ENCODE data around the gene ZMAT5. TPM values are rescaled to one million over a fixed set of nuclear protein-coding genes. Genes with fewer than 3 reads are reported as not detected.

Gene ZMAT5
- polyA plus RNA-seq, 3 donors: 27.1 to 79.4 (median 59.3) TPM

DNA sequence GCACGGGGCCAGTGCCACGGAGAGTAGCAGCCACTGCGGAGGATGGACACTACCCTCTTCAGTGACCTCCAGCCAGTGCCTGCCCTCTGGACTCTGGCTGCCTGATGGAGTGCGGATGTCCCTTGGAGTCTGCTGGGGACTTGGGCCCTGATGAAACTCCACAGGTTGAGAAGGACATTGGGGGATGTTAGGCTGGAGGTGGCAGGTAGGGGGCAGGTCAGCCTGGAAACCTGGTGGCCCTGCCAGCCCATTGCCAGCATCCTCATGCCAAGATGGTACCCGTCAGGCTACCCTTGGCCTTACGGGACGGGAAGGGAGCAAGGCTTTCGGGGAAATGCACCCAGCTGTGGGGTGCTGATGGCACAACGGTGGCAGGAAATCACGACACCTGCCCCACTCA, 43.0 kb downstream of the ZMAT5 start:
- no peaks in the 10 kb centered on the region for H3K36me3 ChIP-seq (replicated peaks in 1 of 2; ENCODE audit: control insufficient read depth in 1 of 2, insufficient read depth in 2 of 2, low read length in 2 of 2)
- no peaks in the 10 kb centered on the region for H3K79me2 ChIP-seq (ENCODE audit: insufficient read depth, low read length)
- DNase-seq: no peak
- no peak overlapping the region for H3K4me2 ChIP-seq (replicated peaks; ENCODE audit: extremely low read depth, low read length, poor library complexity, severe bottlenecking)
- no peaks in the 10 kb centered on the region for H3K36me3 Mint-ChIP-seq
- H3K4me3 Mint-ChIP-seq: no peak overlapping the region
- H3K9ac ChIP-seq (ENCODE audit: insufficient read depth, low read length, poor library complexity, severe bottlenecking): no peak overlapping the region
- WGBS (ENCODE audit: insufficient coverage): 89% methylated on average over 10 of the region's 10 CpGs
- intact Hi-C loops (cut with micrococcal nuclease): no loop called here
- peaks cover 2% of the 10 kb centered on the region for H3K4me1 Mint-ChIP-seq
- H3K27me3 Mint-ChIP-seq (ENCODE audit: low read depth in 3 of 3): peaks cover 27 to 51% (median 32%) of the 10 kb centered on the region in 3 donors
- peaks cover 0 to 5% of the 10 kb centered on the region in 2 donors for H3K9me3 ChIP-seq (replicated peaks in 1 of 2; ENCODE audit: control insufficient read depth in 1 of 2, insufficient read depth in 1 of 2, low read length in 2 of 2)
- H3K27ac ChIP-seq (ENCODE audit: low read depth in 1 of 2, low read length in 2 of 2): no peak overlapping the region
- peaks cover 0 to 8% (median 0%) of the 10 kb centered on the region in 7 donors for H3K9me3 Mint-ChIP-seq
- no peak overlapping the region for H2AFZ ChIP-seq (ENCODE audit: insufficient read depth, low read depth, low read length, poor library complexity, severe bottlenecking)
- no peak overlapping the region for H3K4me3 ChIP-seq (replicated peaks in 1 of 3; ENCODE audit: low read depth in 2 of 3, low read length in 3 of 3)
- no peaks in the 10 kb centered on the region for H4K20me1 ChIP-seq (ENCODE audit: insufficient read depth, low read length)
- H3K4me1 ChIP-seq (ENCODE audit: control insufficient read depth in 1 of 2, insufficient read depth in 2 of 2, low read length in 2 of 2): no peaks in the 10 kb centered on the region
- TF ChIP-seq, protein P1, sequence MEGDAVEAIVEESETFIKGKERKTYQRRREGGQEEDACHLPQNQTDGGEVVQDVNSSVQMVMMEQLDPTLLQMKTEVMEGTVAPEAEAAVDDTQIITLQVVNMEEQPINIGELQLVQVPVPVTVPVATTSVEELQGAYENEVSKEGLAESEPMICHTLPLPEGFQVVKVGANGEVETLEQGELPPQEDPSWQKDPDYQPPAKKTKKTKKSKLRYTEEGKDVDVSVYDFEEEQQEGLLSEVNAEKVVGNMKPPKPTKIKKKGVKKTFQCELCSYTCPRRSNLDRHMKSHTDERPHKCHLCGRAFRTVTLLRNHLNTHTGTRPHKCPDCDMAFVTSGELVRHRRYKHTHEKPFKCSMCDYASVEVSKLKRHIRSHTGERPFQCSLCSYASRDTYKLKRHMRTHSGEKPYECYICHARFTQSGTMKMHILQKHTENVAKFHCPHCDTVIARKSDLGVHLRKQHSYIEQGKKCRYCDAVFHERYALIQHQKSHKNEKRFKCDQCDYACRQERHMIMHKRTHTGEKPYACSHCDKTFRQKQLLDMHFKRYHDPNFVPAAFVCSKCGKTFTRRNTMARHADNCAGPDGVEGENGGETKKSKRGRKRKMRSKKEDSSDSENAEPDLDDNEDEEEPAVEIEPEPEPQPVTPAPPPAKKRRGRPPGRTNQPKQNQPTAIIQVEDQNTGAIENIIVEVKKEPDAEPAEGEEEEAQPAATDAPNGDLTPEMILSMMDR (IDR thresholded peaks at IDR 0.05): no peak
- H3K27ac Mint-ChIP-seq: no peak overlapping the region
- peaks cover 13 to 31% of the 10 kb centered on the region in 2 donors for H3K27me3 ChIP-seq (ENCODE audit: control insufficient read depth in 2 of 2, insufficient read depth in 2 of 2, low read length in 2 of 2)

- H3K9ac ChIP-seq (ENCODE audit: insufficient read depth, low read length, poor library complexity, severe bottlenecking): no peak overlapping the region
- no peaks in the 10 kb centered on the region for H3K4me1 ChIP-seq (ENCODE audit: control insufficient read depth in 1 of 2, insufficient read depth in 2 of 2, low read length in 2 of 2)
- Mint-ChIP-seq H3K36me3 (no peaks in the 10 kb centered on the region), H3K27ac (no peak overlapping the region), H3K4me3 (no peak overlapping the region), H3K4me1 (peaks cover 2% of the 10 kb centered on the region), H3K9me3 (peaks cover 0 to 11% (median 0%) of the 10 kb centered on the region in 7 donors), H3K27me3 (ENCODE audit: low read depth in 3 of 3) (peaks cover 38 to 63% (median 43%) of the 10 kb centered on the region in 3 donors)
- H3K27me3 ChIP-seq (ENCODE audit: control insufficient read depth in 2 of 2, insufficient read depth in 2 of 2, low read length in 2 of 2): peaks cover 16 to 42% of the 10 kb centered on the region in 2 donors
- peaks cover 0 to 5% of the 10 kb centered on the region in 2 donors for H3K9me3 ChIP-seq (replicated peaks in 1 of 2; ENCODE audit: control insufficient read depth in 1 of 2, insufficient read depth in 1 of 2, low read length in 2 of 2)
- intact Hi-C loops (cut with micrococcal nuclease): no loop called here
- no peaks in the 10 kb centered on the region for H4K20me1 ChIP-seq (ENCODE audit: insufficient read depth, low read length)
- H3K79me2 ChIP-seq (ENCODE audit: insufficient read depth, low read length): no peaks in the 10 kb centered on the region
- H3K4me2 ChIP-seq (replicated peaks; ENCODE audit: extremely low read depth, low read length, poor library complexity, severe bottlenecking): no peak overlapping the region
- H3K4me3 ChIP-seq (replicated peaks in 1 of 3; ENCODE audit: low read depth in 2 of 3, low read length in 3 of 3): no peak overlapping the region
- H3K36me3 ChIP-seq (replicated peaks in 1 of 2; ENCODE audit: control insufficient read depth in 1 of 2, insufficient read depth in 2 of 2, low read length in 2 of 2): no peaks in the 10 kb centered on the region
- H3K27ac ChIP-seq (ENCODE audit: low read depth in 1 of 2, low read length in 2 of 2): no peak overlapping the region
- TF ChIP-seq, protein P1 (IDR thresholded peaks at IDR 0.05): no peak
- H2AFZ ChIP-seq (ENCODE audit: insufficient read depth, low read depth, low read length, poor library complexity, severe bottlenecking): no peak overlapping the region
- no peak for DNase-seq
- 91% methylated on average over 16 of the region's 16 CpGs for WGBS (ENCODE audit: insufficient coverage)
Observed at GRCh38 chr22:29722587-29722986, 44.2 kb downstream of the ZMAT5 start.

All from CD14-positive monocyte (primary cell).